AG10803 (cell line): ENCODE data around the gene UPK2.
"Not testable (repeated sequence)": the region's sequence is repeated elsewhere in the genome, so short reads cannot be mapped to it uniquely, and the experiment has no call there.

Source experiments
- DNase-seq: peaks from one replicate; pipeline ENCODE4 v3.0.0; 2010; ENCODE audit warnings: low read depth
- H3K4me3 ChIP-seq: 2 replicates; pipeline ENCODE4 v1.5.1; 2011; ENCODE audit warnings: mild to moderate bottlenecking, low read length, control low read depth
- TF ChIP-seq, protein P1 (sequence below): conservative IDR thresholded peaks from 2 replicates; pipeline ENCODE4 v1.5.1; 2011; ENCODE audit warnings: mild to moderate bottlenecking, low read length, control low read depth, inconsistent platforms

The UPK2 gene

DNA sequence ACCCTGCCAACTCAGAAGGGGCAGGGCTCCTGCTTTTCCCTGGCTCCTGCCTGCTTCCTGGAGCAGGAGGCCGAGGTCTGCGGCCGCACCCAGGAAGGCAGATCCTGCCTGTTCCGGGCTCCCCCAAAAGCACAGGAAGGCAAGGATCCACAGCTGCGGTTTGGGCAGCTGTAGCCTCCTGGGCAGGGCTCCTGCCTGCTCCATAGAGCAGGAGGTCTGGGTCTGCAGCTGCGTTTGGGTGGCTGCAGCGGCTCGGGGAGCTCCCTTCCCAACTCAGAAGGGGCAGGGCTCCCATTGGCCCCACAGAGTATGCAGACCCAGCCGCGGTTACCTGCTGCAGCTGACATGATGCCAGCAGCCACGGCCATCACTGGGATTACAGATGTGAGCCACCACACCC lies 5.5 kb downstream of the UPK2 start:
- H3K4me3 ChIP-seq, result no peak overlapping the region
- TF ChIP-seq, protein P1, sequence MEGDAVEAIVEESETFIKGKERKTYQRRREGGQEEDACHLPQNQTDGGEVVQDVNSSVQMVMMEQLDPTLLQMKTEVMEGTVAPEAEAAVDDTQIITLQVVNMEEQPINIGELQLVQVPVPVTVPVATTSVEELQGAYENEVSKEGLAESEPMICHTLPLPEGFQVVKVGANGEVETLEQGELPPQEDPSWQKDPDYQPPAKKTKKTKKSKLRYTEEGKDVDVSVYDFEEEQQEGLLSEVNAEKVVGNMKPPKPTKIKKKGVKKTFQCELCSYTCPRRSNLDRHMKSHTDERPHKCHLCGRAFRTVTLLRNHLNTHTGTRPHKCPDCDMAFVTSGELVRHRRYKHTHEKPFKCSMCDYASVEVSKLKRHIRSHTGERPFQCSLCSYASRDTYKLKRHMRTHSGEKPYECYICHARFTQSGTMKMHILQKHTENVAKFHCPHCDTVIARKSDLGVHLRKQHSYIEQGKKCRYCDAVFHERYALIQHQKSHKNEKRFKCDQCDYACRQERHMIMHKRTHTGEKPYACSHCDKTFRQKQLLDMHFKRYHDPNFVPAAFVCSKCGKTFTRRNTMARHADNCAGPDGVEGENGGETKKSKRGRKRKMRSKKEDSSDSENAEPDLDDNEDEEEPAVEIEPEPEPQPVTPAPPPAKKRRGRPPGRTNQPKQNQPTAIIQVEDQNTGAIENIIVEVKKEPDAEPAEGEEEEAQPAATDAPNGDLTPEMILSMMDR, result no peak
- no peak for DNase-seq

DNA sequence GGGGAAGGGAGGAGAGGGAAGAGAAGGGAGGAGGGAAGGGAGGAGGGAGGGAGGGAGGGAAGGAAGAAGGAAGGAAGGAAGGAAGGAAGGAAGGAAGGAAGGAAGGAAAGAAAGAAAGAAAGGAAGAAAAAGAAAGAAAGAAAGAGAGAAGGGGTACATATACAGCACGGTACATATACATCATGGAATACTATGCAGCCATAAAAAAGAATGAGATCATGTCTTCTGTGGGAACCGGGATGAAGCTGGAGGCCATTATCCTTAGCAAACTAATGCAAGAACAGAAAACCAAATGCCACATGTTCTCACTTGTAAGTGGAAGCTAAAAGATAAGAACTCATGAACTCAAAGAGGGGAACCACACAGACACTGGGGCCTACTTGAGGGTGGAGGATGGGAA lies 13.4 kb downstream of the UPK2 start:
- not testable (repeated sequence) for H3K4me3 ChIP-seq, DNase-seq

DNA sequence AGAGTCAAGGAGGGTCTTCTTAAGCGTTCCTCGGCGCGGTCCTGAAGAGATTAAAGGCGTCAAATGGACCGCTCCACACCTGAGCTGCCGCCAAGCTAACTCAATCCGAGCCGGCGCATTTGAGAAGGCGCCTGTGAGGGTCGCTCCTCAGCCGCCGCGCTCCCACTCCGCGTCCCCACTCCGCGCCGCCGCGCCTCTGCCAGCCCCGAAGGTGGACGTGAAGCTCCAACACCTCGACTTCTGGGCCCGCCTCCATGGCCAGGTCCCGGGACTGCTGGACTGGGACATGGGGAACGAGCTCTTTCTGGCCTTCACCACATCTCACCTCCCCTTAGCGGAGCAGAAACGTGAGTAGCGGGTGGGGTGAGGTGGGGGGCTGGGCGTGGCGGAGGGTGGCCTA lies 15.5 kb downstream of the UPK2 start, which contains the start of gene FOXR1:
FOXR1 (plus strand) TSS at position 116 of the 400 bp plus-strand sequence; CDS start at position 287, 171 bp downstream.
- DNase-seq, result no peak
- TF ChIP-seq, protein P1, result no peak
- no peak within 1 kb of the TSS for H3K4me3 ChIP-seq

DNA sequence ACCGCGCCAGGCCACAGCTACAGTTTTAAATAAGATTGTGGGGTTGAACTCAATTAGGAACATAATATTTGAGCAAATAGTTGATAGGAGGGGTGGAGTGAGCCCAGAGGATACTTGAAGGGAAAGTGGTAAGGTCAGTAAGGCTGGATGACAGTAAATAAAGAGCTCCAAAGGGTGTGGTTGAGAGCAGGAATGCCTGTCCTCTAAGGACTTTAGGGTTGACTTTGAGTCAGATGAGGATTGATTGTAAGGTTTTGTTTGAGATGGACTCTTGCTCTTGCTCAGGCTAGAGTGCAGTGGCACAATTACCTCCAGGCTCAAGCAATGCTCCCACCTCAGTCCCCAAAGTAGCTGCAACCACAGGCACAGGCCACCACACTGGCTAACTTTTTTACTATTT lies 17.9 kb downstream of the UPK2 start:
- DNase-seq, result no peak
- H3K4me3 ChIP-seq, result no peak overlapping the region
- TF ChIP-seq, protein P1, result no peak

DNA sequence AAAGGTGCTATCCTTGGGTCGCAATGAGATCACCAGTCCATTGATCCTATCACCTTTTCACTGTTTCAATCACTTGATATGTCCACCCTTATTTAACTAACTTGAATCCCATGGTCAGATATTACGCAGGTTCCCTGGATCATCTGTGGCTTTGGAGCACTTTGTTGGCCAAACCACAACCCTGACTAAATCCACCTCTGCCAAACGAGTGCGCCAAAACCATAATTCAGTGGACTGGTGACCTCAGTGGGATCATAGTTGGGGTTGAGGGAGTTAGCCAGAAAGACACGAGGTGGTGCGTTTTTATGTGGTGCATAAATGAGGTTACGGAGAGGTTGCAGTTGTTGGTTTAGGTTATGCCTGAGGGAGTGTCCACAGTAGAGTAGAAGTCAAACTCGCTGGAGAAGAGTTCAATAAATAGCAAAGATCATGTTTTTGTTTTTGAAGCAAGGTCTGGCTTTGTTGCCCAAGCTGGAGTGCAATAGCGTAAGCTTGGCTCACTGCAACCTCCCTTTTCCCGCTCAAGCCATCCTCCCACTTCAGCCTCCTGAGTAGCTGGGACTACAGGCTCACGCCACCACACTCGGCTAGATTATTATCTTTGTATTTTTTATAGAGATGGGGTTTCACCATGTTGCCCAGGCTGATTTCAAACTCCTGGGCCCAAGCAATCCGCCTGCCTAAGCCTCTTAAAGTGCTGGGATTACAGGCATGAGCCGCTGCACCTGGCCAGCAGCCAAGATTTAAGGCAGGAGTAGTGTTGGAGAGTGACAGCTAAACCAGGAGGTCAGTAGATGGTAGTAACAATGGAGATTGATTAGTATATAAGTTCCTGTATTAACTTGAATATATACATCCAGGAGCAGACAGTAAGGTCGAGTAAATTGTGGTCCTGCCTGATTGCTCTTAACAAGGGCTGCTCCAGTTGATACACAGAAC lies 19.9 kb downstream of the UPK2 start:
- TF ChIP-seq, protein P1, result no peak

DNA sequence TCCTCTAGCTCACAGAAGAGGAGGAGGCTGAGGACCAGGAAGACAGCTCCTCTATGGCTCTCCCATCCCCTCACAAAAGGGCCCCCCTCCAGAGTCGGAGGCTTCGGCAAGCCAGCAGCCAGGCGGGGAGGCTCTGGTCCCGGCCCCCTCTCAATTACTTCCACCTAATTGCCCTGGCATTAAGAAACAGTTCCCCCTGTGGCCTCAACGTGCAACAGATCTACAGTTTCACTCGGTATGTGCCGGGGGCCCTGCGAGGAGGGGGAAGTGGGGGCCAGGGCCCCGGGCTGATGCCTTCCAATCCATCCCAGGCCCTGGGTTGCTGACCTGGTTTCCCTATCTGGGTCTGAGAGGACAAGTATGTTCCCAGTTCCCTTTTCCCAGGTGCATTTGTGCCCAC lies 23.3 kb downstream of the UPK2 start:
- TF ChIP-seq, protein P1, result no peak
- H3K4me3 ChIP-seq, result no peak overlapping the region
- DNase-seq, result no peak

More for the DNA sequence above, 19.9 kb downstream of the UPK2 start:
- H3K4me3 ChIP-seq, result no peak overlapping the region
- peak; percentile 48 for DNase-seq

DNA sequence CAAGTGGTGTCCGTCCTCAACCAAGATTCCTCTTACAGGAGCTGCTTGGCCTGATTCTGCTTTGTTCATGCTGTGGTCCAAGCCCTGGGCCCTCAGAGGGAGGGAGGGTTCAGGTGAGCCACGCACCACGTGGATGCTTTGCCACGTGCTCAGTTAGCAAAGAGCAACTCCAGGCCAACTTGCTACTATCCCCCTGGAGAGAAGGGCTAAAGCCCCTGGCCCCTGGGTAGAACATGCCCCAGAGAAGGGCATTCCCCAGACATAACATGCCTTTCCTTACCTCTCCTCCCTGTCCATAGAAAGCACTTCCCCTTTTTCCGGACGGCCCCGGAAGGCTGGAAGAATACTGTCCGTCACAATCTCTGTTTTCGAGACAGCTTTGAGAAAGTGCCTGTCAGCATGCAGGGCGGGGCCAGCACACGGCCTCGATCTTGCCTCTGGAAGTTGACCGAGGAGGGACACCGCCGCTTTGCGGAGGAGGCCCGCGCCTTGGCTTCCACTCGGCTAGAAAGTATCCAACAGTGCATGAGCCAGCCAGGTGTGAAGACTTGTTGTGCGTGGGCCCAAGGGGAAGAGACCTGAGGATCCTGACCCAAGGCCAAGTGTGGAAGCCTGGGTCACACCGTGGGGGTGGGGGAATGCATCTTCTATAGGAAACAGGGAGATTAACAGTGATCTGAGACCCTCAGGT lies 24.2 kb downstream of the UPK2 start:
- H3K4me3 ChIP-seq, result no peak overlapping the region
- TF ChIP-seq, protein P1, result no peak
- DNase-seq, result no peak

DNA sequence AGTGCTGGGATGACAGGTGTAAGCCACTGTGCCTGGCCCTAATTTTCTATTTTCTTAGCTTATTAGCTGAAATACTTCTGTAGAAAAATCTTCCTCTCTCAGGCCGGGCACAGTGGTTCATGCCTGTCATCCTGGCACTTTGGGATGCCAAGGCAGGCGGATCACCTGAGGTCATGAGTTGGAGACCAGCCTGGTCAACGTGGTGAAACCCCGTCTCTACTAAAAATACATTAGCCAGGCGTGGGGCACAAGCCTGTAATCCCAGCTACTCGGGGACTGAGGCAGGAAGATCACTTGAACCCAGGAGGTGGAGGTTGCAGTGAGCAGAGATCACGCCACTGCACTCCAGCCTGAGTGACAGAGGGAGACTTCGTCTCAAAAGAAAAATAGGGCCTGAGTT lies 28.2 kb downstream of the UPK2 start:
- not testable (repeated sequence) for DNase-seq

More for the DNA sequence above, 28.2 kb downstream of the UPK2 start:
- H3K4me3 ChIP-seq, result not testable (repeated sequence)
